Measurements from ENCODE around the gene COMMD9. TPM values are rescaled to one million over a fixed set of nuclear protein-coding genes. Genes with fewer than 3 reads are reported as not detected.
A peak's percentile ranks its signal among the peaks of the same experiment; 100 is the strongest.

COMMD9 gene
- total RNA-seq, 1 donor from 2014 or later = 27.0 TPM

GRCh38 chr11:36251823-36252222, 37.4 kb downstream of the COMMD9 start:
- peak overlapping the region; percentile 83 for H3K27ac Mint-ChIP-seq
- no peak overlapping the region for H3K27ac ChIP-seq
- DNase-seq (ENCODE audit: low spot score) = peak; percentile 18

DNA sequence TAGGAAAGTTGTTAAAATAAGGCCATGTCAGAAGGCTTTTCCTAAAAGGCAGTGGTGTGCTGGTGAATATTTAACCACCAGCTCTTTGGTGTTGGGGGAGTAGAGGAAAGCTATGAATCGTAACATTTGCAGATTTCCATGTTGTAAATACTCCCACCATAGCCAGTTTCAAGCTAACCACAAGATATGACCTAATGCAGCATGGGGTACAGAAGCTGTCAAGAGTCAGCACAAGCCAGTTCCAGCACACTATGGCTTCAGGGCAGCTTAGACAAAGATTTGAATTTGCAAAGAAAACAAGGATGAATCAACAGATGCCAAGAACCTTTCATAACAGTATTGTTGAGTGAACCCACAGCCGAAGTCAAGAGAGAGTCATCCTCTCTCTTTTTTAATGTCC, 40.0 kb downstream of the COMMD9 start:
- no peak overlapping the region for H3K4me3 Mint-ChIP-seq
- peaks cover 26% of the 10 kb centered on the region for H3K4me1 Mint-ChIP-seq
- no peak overlapping the region for H3K4me2 ChIP-seq
- H3F3A ChIP-seq (ENCODE audit: low read depth) = peaks cover 11% of the 10 kb centered on the region
- peaks cover 5% of the 10 kb centered on the region for H3K36me3 ChIP-seq
- TF ChIP-seq, protein P1, sequence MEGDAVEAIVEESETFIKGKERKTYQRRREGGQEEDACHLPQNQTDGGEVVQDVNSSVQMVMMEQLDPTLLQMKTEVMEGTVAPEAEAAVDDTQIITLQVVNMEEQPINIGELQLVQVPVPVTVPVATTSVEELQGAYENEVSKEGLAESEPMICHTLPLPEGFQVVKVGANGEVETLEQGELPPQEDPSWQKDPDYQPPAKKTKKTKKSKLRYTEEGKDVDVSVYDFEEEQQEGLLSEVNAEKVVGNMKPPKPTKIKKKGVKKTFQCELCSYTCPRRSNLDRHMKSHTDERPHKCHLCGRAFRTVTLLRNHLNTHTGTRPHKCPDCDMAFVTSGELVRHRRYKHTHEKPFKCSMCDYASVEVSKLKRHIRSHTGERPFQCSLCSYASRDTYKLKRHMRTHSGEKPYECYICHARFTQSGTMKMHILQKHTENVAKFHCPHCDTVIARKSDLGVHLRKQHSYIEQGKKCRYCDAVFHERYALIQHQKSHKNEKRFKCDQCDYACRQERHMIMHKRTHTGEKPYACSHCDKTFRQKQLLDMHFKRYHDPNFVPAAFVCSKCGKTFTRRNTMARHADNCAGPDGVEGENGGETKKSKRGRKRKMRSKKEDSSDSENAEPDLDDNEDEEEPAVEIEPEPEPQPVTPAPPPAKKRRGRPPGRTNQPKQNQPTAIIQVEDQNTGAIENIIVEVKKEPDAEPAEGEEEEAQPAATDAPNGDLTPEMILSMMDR (IDR thresholded peaks at IDR 0.05) = no peak
- TF ChIP-seq EZH2 (IDR thresholded peaks at IDR 0.05) (no peak), EZH2phosphoT487 (IDR thresholded peaks at IDR 0.05) (no peak)
- H3K4me3 ChIP-seq = no peak overlapping the region
- H3K4me1 ChIP-seq = peaks cover 26% of the 10 kb centered on the region
- no peak overlapping the region for H3K27ac ChIP-seq
- H3K27me3 Mint-ChIP-seq (ENCODE audit: insufficient read depth, low read depth) = peaks cover 3% of the 10 kb centered on the region
- H3K9me3 Mint-ChIP-seq = peaks cover 2% of the 10 kb centered on the region
- H3K27me3 ChIP-seq = no peaks in the 10 kb centered on the region
- no peaks in the 10 kb centered on the region for H4K20me1 ChIP-seq (ENCODE audit: low read depth)
- H3K79me2 ChIP-seq (ENCODE audit: low read depth) = no peaks in the 10 kb centered on the region
- no peak overlapping the region for H3K27ac Mint-ChIP-seq
- no peak overlapping the region for H3K9ac ChIP-seq
- DNase-seq (ENCODE audit: low spot score) = no peak
- no peaks in the 10 kb centered on the region for H3K9me3 ChIP-seq (ENCODE audit: low read depth)
- no peak overlapping the region for H2AFZ ChIP-seq (replicated peaks)
- H3K36me3 Mint-ChIP-seq = no peaks in the 10 kb centered on the region

More at GRCh38 chr11:36251823-36252222, 37.4 kb downstream of the COMMD9 start:
- H4K20me1 ChIP-seq (ENCODE audit: low read depth) = no peaks in the 10 kb centered on the region
- H3K4me3 ChIP-seq = no peak overlapping the region
- peaks cover 11% of the 10 kb centered on the region for H3F3A ChIP-seq (ENCODE audit: low read depth)
- H3K36me3 ChIP-seq = peaks cover 5% of the 10 kb centered on the region
- Mint-ChIP-seq H3K36me3 (no peaks in the 10 kb centered on the region), H3K9me3 (peaks cover 7% of the 10 kb centered on the region), H3K27me3 (ENCODE audit: insufficient read depth, low read depth) (peaks cover 3% of the 10 kb centered on the region), H3K4me3 (peak overlapping the region; percentile 21), H3K4me1 (peaks cover 27% of the 10 kb centered on the region)
- H3K4me2 ChIP-seq = peak overlapping the region; percentile 31
- H3K79me2 ChIP-seq (ENCODE audit: low read depth) = no peaks in the 10 kb centered on the region
- no peaks in the 10 kb centered on the region for H3K27me3 ChIP-seq
- no peak overlapping the region for H2AFZ ChIP-seq (replicated peaks)
- H3K9ac ChIP-seq = no peak overlapping the region
- H3K4me1 ChIP-seq = peaks cover 26% of the 10 kb centered on the region
- TF ChIP-seq EZH2phosphoT487 (IDR thresholded peaks at IDR 0.05) = no peak
- TF ChIP-seq, protein P1 (IDR thresholded peaks at IDR 0.05) = no peak
- no peaks in the 10 kb centered on the region for H3K9me3 ChIP-seq (ENCODE audit: low read depth)

DNA sequence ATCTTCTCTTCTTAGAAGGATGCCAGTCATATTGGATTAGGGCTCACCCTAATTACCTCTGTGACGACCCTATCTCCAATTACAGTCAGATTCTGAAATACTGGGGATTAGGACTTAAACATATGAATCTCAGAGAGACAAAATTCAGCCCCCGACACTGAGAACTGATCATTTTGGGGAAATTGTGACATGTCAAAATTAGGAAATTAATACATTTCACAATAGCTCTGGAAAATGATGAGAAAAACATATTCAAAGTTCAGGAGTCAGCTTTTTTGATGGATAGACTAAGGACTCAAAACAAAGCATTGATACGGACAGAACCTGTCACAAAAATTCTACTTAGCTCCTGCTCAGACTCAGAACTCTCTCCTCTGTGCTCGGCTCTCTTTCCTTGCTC, 40.8 kb downstream of the COMMD9 start:
- H3K4me1 ChIP-seq = peaks cover 22% of the 10 kb centered on the region
- no peak overlapping the region for H2AFZ ChIP-seq (replicated peaks)
- Mint-ChIP-seq H3K9me3 (peaks cover 2% of the 10 kb centered on the region), H3K27ac (peak overlapping the region; percentile 85), H3K4me3 (no peak overlapping the region), H3K4me1 (peaks cover 22% of the 10 kb centered on the region), H3K36me3 (no peaks in the 10 kb centered on the region), H3K27me3 (ENCODE audit: insufficient read depth, low read depth) (peaks cover 3% of the 10 kb centered on the region)
- DNase-seq (ENCODE audit: low spot score) = no peak
- no peak overlapping the region for H3K4me2 ChIP-seq
- H3K36me3 ChIP-seq = peaks cover 5% of the 10 kb centered on the region
- no peak overlapping the region for H3K4me3 ChIP-seq
- H3F3A ChIP-seq (ENCODE audit: low read depth) = peaks cover 11% of the 10 kb centered on the region
- no peaks in the 10 kb centered on the region for H3K9me3 ChIP-seq (ENCODE audit: low read depth)
- no peak for TF ChIP-seq EZH2 (IDR thresholded peaks at IDR 0.05)
- TF ChIP-seq, protein P1 (IDR thresholded peaks at IDR 0.05) = no peak
- TF ChIP-seq EZH2phosphoT487 (IDR thresholded peaks at IDR 0.05) = no peak
- H3K27ac ChIP-seq = no peak overlapping the region
- no peak overlapping the region for H3K9ac ChIP-seq
- no peaks in the 10 kb centered on the region for H4K20me1 ChIP-seq (ENCODE audit: low read depth)
- H3K27me3 ChIP-seq = no peaks in the 10 kb centered on the region
- no peaks in the 10 kb centered on the region for H3K79me2 ChIP-seq (ENCODE audit: low read depth)
